Measurements from ENCODE around the gene UHRF2. TPM values are rescaled to one million over a fixed set of nuclear protein-coding genes. Genes with fewer than 3 reads are reported as not detected.

Gene UHRF2
- total RNA-seq, 2 donors from 2014 or later, result 56.9 to 76.0 TPM

- Histone ChIP-seq H3K36me3 (peaks cover 36% of the 10 kb centered on the region), H3K4me1 (ENCODE audit: control insufficient read depth in 1 of 2, low read depth in 2 of 2) (no peaks in the 10 kb centered on the region), H3K4me3 (no peak overlapping the region), H3K27me3 (replicated peaks; ENCODE audit: insufficient read depth) (no peaks in the 10 kb centered on the region), H3K9me3 (no peaks in the 10 kb centered on the region), H3K27ac (no peak overlapping the region)
- DNase-seq (ENCODE audit: low spot score), result no peak
- no peak for TF ChIP-seq CTCF (IDR thresholded peaks at IDR 0.05)
- no peak for ATAC-seq (ENCODE audit: insufficient number of reproducible peaks, low FRiP score, low read depth)
These were observed 88.7 kb downstream of the UHRF2 start for GRCh38 chr9:6501526-6502210.

GRCh38 chr9:6502399-6502798 is 89.4 kb downstream of the UHRF2 start:
- no peak for DNase-seq (ENCODE audit: low spot score)
- Histone ChIP-seq H3K27me3 (replicated peaks; ENCODE audit: insufficient read depth) (no peaks in the 10 kb centered on the region), H3K27ac (no peak overlapping the region), H3K4me3 (no peak overlapping the region), H3K36me3 (peaks cover 32% of the 10 kb centered on the region), H3K9me3 (no peaks in the 10 kb centered on the region), H3K4me1 (ENCODE audit: control insufficient read depth in 1 of 2, low read depth in 2 of 2) (no peaks in the 10 kb centered on the region)
- TF ChIP-seq CTCF (IDR thresholded peaks at IDR 0.05), result no peak
- ATAC-seq (ENCODE audit: insufficient number of reproducible peaks, low FRiP score, low read depth), result no peak

GRCh38 chr9:6506571-6506970 is 93.6 kb downstream of the UHRF2 start:
- no peaks in the 10 kb centered on the region for H3K27me3 ChIP-seq (replicated peaks; ENCODE audit: insufficient read depth)
- no peaks in the 10 kb centered on the region for H3K9me3 ChIP-seq
- no peak overlapping the region for H3K4me3 ChIP-seq
- peaks cover 22% of the 10 kb centered on the region for H3K36me3 ChIP-seq
- ATAC-seq (ENCODE audit: insufficient number of reproducible peaks, low FRiP score, low read depth) (no peak), DNase-seq (ENCODE audit: low spot score) (no peak)
- H3K4me1 ChIP-seq (ENCODE audit: control insufficient read depth in 1 of 2, low read depth in 2 of 2), result no peaks in the 10 kb centered on the region
- H3K27ac ChIP-seq, result no peak overlapping the region
- no peak for TF ChIP-seq CTCF (IDR thresholded peaks at IDR 0.05)

- H3K9me3 ChIP-seq, result no peaks in the 10 kb centered on the region
- H3K4me3 ChIP-seq, result no peak overlapping the region
- peaks cover 11% of the 10 kb centered on the region for H3K36me3 ChIP-seq
- no peak overlapping the region for H3K27ac ChIP-seq
- DNase-seq (ENCODE audit: low spot score) (no peak), ATAC-seq (ENCODE audit: insufficient number of reproducible peaks, low FRiP score, low read depth) (no peak)
- no peaks in the 10 kb centered on the region for H3K4me1 ChIP-seq (ENCODE audit: control insufficient read depth in 1 of 2, low read depth in 2 of 2)
- TF ChIP-seq CTCF (IDR thresholded peaks at IDR 0.05), result no peak
- H3K27me3 ChIP-seq (replicated peaks; ENCODE audit: insufficient read depth), result no peaks in the 10 kb centered on the region
These were observed 99.2 kb downstream of the UHRF2 start for GRCh38 chr9:6512085-6512657.

- Histone ChIP-seq H3K36me3 (peaks cover 2% of the 10 kb centered on the region), H3K4me3 (no peak overlapping the region), H3K4me1 (ENCODE audit: control insufficient read depth in 1 of 2, low read depth in 2 of 2) (peaks cover 0 to 10% of the 10 kb centered on the region in 2 donors), H3K9me3 (peaks cover 13% of the 10 kb centered on the region), H3K27ac (no peak overlapping the region), H3K27me3 (replicated peaks; ENCODE audit: insufficient read depth) (no peaks in the 10 kb centered on the region)
- TF ChIP-seq CTCF (IDR thresholded peaks at IDR 0.05), result no peak
- DNase-seq (ENCODE audit: low spot score) (no peak), ATAC-seq (ENCODE audit: insufficient number of reproducible peaks, low FRiP score, low read depth) (no peak)
These were observed 109.3 kb downstream of the UHRF2 start for GRCh38 chr9:6522263-6522662.
